ENCODE measurements around the gene GPD1.
A peak's percentile ranks its signal among the peaks of the same experiment; 100 is the strongest.

The GPD1 gene

GRCh38 chr12:50102131-50102531, 1.7 kb upstream of the GPD1 start:
- H3K27me3 Mint-ChIP-seq = no peaks in the 10 kb centered on the region
- H3K9me3 Mint-ChIP-seq = no peaks in the 10 kb centered on the region
- DNase-seq (ENCODE audit: low spot score in 2 of 2) (no peak), ATAC-seq (ENCODE audit: low read depth) (no peak)
- peaks cover 28% of the 10 kb centered on the region for H3K36me3 Mint-ChIP-seq
- no peak overlapping the region for H3K4me3 Mint-ChIP-seq
- H3K4me1 Mint-ChIP-seq = peaks cover 8% of the 10 kb centered on the region
- no peak overlapping the region for H3K27ac Mint-ChIP-seq

- Mint-ChIP-seq H3K27me3 (no peaks in the 10 kb centered on the region), H3K4me1 (peaks cover 8% of the 10 kb centered on the region), H3K36me3 (peaks cover 27% of the 10 kb centered on the region), H3K27ac (peak overlapping the region; percentile 38), H3K4me3 (no peak overlapping the region), H3K9me3 (no peaks in the 10 kb centered on the region)
- DNase-seq (ENCODE audit: low spot score in 2 of 2) (no peak), ATAC-seq (ENCODE audit: low read depth) (no peak)
These were observed 1.0 kb upstream of the GPD1 start for GRCh38 chr12:50102646-50103309.

DNA sequence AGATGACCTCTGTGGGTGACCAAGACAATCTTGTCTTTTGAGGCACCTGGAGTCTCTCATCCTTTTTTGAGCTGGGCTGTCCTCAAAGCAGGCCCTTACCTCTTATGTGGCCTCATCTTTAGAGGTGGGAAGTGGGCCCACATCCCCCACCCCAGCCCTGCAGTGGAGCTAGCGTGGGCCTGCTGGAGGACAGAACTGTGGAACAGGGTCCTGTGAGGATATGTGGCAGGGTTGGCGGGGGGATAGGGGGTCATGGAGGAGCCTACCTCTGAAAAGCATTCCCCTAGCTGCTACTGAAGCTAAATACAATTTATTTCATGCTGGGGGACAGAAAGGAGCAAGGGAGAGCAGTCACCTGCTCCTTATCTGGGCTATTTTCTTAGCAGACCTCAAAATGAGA, 457 bp upstream of the GPD1 start:
- DNase-seq (ENCODE audit: low spot score in 2 of 2) (no peak), ATAC-seq (ENCODE audit: low read depth) (no peak)
- no peaks in the 10 kb centered on the region for H3K27me3 Mint-ChIP-seq
- peaks cover 25% of the 10 kb centered on the region for H3K36me3 Mint-ChIP-seq
- H3K4me3 Mint-ChIP-seq = no peak overlapping the region
- H3K27ac Mint-ChIP-seq = no peak overlapping the region
- H3K9me3 Mint-ChIP-seq = no peaks in the 10 kb centered on the region
- H3K4me1 Mint-ChIP-seq = peaks cover 11% of the 10 kb centered on the region

- Mint-ChIP-seq H3K4me1 (peaks cover 20% of the 10 kb centered on the region), H3K27ac (no peak overlapping the region), H3K36me3 (peaks cover 17% of the 10 kb centered on the region), H3K4me3 (no peak overlapping the region), H3K9me3 (no peaks in the 10 kb centered on the region), H3K27me3 (no peaks in the 10 kb centered on the region)
- DNase-seq (ENCODE audit: low spot score in 2 of 2) = no peak
- ATAC-seq (ENCODE audit: low read depth) = no peak
These were observed 884 bp downstream of the GPD1 start for GRCh38 chr12:50104417-50105366.

GRCh38 chr12:50105913-50106450, 2.2 kb downstream of the GPD1 start:
- H3K36me3 Mint-ChIP-seq = peaks cover 7% of the 10 kb centered on the region
- no peaks in the 10 kb centered on the region for H3K9me3 Mint-ChIP-seq
- H3K4me1 Mint-ChIP-seq = peaks cover 27% of the 10 kb centered on the region
- no peaks in the 10 kb centered on the region for H3K27me3 Mint-ChIP-seq
- H3K4me3 Mint-ChIP-seq = no peak overlapping the region
- no peak for DNase-seq (ENCODE audit: low spot score in 2 of 2)
- H3K27ac Mint-ChIP-seq = peak overlapping the region; percentile 80
- no peak for ATAC-seq (ENCODE audit: low read depth)

DNA sequence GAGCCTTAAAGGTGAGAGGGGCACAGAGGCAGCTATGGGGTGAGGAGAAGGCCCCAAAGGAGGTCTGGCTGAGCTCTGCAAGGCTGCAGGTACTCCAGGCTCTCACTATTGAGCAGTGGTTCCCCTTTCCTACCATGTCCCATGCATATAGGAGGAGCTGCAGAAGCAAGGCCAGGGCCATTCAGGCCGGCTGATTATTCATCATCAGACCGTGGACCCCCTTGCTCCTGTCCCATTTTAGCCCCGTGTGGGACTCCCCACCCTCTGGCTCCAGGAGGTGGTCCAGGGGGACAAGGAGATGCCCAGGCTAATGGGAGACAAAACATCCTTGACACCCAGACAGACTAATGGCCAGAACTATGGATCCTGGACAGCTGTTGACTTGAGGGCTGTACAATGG, 3.1 kb downstream of the GPD1 start:
- no peaks in the 10 kb centered on the region for H3K9me3 Mint-ChIP-seq
- H3K27ac Mint-ChIP-seq = peak overlapping the region; percentile 18
- peaks cover 5% of the 10 kb centered on the region for H3K36me3 Mint-ChIP-seq
- no peaks in the 10 kb centered on the region for H3K27me3 Mint-ChIP-seq
- ATAC-seq (ENCODE audit: low read depth) (no peak), DNase-seq (ENCODE audit: low spot score in 2 of 2) (no peak)
- H3K4me3 Mint-ChIP-seq = no peak overlapping the region
- peaks cover 27% of the 10 kb centered on the region for H3K4me1 Mint-ChIP-seq

DNA sequence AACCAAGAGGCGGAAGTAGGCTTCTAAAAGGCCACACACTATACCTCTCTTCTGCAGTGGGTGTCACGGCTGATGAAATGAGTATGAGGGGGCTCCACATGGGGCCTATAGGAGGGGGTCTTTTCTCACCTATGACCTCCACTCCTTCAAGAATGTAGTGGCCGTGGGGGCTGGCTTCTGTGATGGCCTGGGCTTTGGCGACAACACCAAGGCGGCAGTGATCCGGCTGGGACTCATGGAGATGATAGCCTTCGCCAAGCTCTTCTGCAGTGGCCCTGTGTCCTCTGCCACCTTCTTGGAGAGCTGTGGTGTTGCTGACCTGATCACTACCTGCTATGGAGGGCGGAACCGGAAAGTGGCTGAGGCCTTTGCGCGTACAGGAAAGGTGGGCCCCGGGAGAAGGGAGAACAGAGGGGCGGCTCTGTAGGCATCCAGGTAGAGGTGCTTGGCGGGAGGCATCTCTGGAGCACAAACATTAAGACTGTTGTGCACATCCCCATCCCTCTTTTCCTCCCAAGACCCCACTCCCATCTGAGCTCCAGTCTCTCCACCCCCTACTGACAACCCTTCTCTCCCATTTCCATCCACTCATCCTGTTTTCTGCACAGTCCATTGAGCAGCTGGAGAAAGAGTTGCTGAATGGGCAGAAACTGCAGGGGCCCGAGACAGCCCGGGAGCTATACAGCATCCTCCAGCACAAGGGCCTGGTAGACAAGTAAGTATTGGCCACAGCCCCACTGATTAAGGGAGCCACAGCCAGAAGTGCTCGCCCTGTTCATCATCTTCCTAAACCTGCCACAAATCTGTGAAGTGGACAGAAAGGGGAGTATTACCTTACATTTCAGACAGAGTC, 3.8 kb downstream of the GPD1 start:
- DNase-seq (ENCODE audit: low spot score in 2 of 2) (no peak), ATAC-seq (ENCODE audit: low read depth) (no peak)
- Mint-ChIP-seq H3K4me1 (peaks cover 27% of the 10 kb centered on the region), H3K9me3 (no peaks in the 10 kb centered on the region), H3K4me3 (no peak overlapping the region), H3K27me3 (no peaks in the 10 kb centered on the region), H3K36me3 (peaks cover 5% of the 10 kb centered on the region), H3K27ac (peak overlapping the region; percentile 18)

- DNase-seq (ENCODE audit: low spot score in 2 of 2) (no peak), ATAC-seq (ENCODE audit: low read depth) (no peak)
- no peak overlapping the region for H3K4me3 Mint-ChIP-seq
- peak overlapping the region; percentile 95 for H3K27ac Mint-ChIP-seq
- no peaks in the 10 kb centered on the region for H3K9me3 Mint-ChIP-seq
- no peaks in the 10 kb centered on the region for H3K27me3 Mint-ChIP-seq
- H3K4me1 Mint-ChIP-seq = peaks cover 24% of the 10 kb centered on the region
- peaks cover 5% of the 10 kb centered on the region for H3K36me3 Mint-ChIP-seq
These were observed 5.5 kb downstream of the GPD1 start for GRCh38 chr12:50109319-50109718.

DNA sequence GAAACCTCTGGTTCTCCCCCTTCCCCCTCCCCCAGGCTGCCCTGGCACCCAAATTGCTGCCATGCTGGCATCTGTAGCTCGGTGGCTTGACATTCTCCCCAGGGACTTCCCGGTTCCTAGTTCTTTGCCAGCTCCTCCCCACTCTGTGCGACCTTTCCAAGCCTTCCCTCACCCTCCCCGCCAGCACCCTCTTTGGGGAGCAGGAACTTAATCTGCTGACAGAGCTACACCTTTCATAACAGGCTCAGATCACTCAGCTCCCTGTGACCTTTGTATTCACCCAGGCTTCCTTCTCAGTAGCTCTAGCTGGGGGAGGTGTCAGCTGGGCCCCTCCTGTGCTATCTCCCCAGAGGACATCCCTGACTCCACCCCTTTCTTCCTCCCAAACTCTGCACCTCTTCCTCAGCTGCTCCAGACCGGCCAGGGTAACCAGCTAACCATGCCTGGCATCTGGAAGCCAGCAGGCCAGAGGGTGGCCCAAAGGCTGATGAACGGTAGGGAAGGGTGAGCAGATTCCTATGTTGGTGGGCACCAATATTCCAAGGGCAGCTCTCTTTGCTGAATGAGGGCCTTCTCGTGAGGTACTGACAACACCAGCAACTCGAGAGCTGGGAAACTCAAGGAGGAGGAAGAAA, 6.4 kb downstream of the GPD1 start:
- H3K9me3 Mint-ChIP-seq = no peaks in the 10 kb centered on the region
- DNase-seq (ENCODE audit: low spot score in 2 of 2) (peak; percentile 21 to 38), ATAC-seq (ENCODE audit: low read depth) (no peak)
- no peaks in the 10 kb centered on the region for H3K27me3 Mint-ChIP-seq
- peaks cover 8% of the 10 kb centered on the region for H3K36me3 Mint-ChIP-seq
- H3K4me3 Mint-ChIP-seq = peak overlapping the region; percentile 95
- peaks cover 27% of the 10 kb centered on the region for H3K4me1 Mint-ChIP-seq
- peak overlapping the region; percentile 95 for H3K27ac Mint-ChIP-seq

- peak; percentile 23 to 43 for DNase-seq (ENCODE audit: low spot score in 2 of 2)
- no peak for ATAC-seq (ENCODE audit: low read depth)
- H3K36me3 Mint-ChIP-seq = peaks cover 9% of the 10 kb centered on the region
- peak overlapping the region; percentile 95 for H3K27ac Mint-ChIP-seq
- H3K4me1 Mint-ChIP-seq = peaks cover 29% of the 10 kb centered on the region
- H3K9me3 Mint-ChIP-seq = no peaks in the 10 kb centered on the region
- no peaks in the 10 kb centered on the region for H3K27me3 Mint-ChIP-seq
- H3K4me3 Mint-ChIP-seq = peak overlapping the region; percentile 95
These were observed 7.0 kb downstream of the GPD1 start for GRCh38 chr12:50110762-50111351.

DNA sequence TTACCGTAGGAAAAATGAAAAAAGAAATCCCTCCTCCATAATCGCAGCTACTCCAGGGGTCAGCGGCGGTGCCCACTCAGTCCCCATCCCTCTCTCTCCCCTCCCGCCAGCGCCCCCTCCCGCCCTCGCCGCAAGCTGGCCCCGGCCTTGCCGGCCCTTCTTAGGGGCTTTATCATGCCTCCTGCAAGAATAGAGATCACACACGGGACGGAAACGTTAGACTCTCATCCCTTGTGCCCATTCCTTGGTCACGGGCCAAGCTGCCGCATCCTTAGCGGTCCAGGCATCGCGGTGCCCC, 7.5 kb downstream of the GPD1 start:
- DNase-seq (ENCODE audit: low spot score in 2 of 2) (no peak), ATAC-seq (ENCODE audit: low read depth) (no peak)
- Mint-ChIP-seq H3K36me3 (peaks cover 9% of the 10 kb centered on the region), H3K4me3 (peak overlapping the region; percentile 95), H3K9me3 (no peaks in the 10 kb centered on the region), H3K27me3 (no peaks in the 10 kb centered on the region), H3K27ac (peak overlapping the region; percentile 95), H3K4me1 (peaks cover 28% of the 10 kb centered on the region)

- ATAC-seq (ENCODE audit: low read depth) (peak; percentile 78), DNase-seq (ENCODE audit: low spot score in 2 of 2) (peak; percentile 99)
- no peaks in the 10 kb centered on the region for H3K27me3 Mint-ChIP-seq
- H3K27ac Mint-ChIP-seq = peak within 1 kb of the TSS; percentile 95
- H3K4me1 Mint-ChIP-seq = peaks cover 30% of the 10 kb centered on the region
- H3K4me3 Mint-ChIP-seq = peak within 1 kb of the TSS; percentile 95
- H3K36me3 Mint-ChIP-seq = peaks cover 9% of the 10 kb centered on the region
- no peaks in the 10 kb centered on the region for H3K9me3 Mint-ChIP-seq
These were observed 8.1 kb downstream of the GPD1 start, which contains the start of gene COX14 for GRCh38 chr12:50111693-50112455. Gene COX14, plus strand, starts transcription at chr12:50112236. Its CDS starts 7,808 bp downstream, at chr12:50120044.
